DND-41 (cell line): ENCODE measurements around the gene DCAKD.

Experiments used
- EZH2 ChIP-seq: IDR thresholded peaks from 3 replicates; pipeline ENCODE4 v1.6.1; 2012; ENCODE audit warnings: borderline replicate concordance, low read depth, mild to moderate bottlenecking, moderate library complexity, low read length, inconsistent platforms; ENCODE audit not compliant: severe bottlenecking
- TF ChIP-seq, protein P1 (sequence below): IDR thresholded peaks from 2 replicates; pipeline ENCODE4 v1.5.1; 2012; ENCODE audit warnings: borderline replicate concordance, low read length, moderate library complexity, mild to moderate bottlenecking; ENCODE audit not compliant: poor library complexity, severe bottlenecking; ENCODE audit errors: extremely low read depth

DNA sequence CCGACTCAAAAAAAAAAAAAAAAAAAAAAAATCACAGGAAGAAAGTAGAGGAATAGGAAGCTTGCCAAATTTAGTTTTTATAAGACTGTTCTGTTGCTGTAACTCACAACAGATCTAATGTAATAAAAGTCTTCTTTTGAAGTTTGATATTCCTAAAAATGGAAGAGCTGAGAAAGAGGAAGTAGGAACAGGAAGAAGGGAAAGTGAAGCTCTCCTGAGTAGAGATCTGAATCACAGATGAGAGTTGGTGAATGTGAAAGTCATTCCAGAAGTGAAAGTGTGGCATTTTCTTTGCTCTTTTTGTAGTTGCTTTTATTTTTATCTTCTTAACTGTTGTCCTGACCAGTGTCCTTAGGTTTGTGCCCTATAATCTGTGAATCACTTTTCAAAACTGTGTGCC is 11.8 kb upstream of the DCAKD start:
- TF ChIP-seq, protein P1, sequence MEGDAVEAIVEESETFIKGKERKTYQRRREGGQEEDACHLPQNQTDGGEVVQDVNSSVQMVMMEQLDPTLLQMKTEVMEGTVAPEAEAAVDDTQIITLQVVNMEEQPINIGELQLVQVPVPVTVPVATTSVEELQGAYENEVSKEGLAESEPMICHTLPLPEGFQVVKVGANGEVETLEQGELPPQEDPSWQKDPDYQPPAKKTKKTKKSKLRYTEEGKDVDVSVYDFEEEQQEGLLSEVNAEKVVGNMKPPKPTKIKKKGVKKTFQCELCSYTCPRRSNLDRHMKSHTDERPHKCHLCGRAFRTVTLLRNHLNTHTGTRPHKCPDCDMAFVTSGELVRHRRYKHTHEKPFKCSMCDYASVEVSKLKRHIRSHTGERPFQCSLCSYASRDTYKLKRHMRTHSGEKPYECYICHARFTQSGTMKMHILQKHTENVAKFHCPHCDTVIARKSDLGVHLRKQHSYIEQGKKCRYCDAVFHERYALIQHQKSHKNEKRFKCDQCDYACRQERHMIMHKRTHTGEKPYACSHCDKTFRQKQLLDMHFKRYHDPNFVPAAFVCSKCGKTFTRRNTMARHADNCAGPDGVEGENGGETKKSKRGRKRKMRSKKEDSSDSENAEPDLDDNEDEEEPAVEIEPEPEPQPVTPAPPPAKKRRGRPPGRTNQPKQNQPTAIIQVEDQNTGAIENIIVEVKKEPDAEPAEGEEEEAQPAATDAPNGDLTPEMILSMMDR = no peak
- no peak for TF ChIP-seq EZH2
